HepG2 (cell line): ENCODE measurements around the gene BCAS1. TPM values are rescaled to one million over a fixed set of nuclear protein-coding genes. Genes with fewer than 3 reads are reported as not detected.

ENCODE experiments used
- BRD4 ChIP-seq: sonication (generic); formaldehyde crosslinking; IDR thresholded peaks from 2 replicates; pipeline ENCODE4 v1.4.0; 2020; ENCODE audit warnings: missing genetic modification reagents
- CHD2 ChIP-seq: IDR thresholded peaks from 2 replicates; pipeline ENCODE4 v1.6.1; 2011; ENCODE audit warnings: low read depth, low read length, improper control_type of control experiment
- ELF3 ChIP-seq: IDR thresholded peaks from 2 replicates; pipeline ENCODE4 v1.6.1; 2016; ENCODE audit warnings: missing genetic modification reagents, missing compliant biosample characterization
- FOSL2 ChIP-seq: sonication (generic); formaldehyde crosslinking; IDR thresholded peaks from 2 replicates; pipeline ENCODE4 v1.4.0; 2020; ENCODE audit warnings: missing genetic modification reagents
- FOXM1 ChIP-seq: sonication (generic); formaldehyde crosslinking; IDR thresholded peaks from 2 replicates; pipeline ENCODE4 v1.5.0; 2020; ENCODE audit warnings: missing genetic modification reagents
- PHF21A ChIP-seq: sonication (generic); formaldehyde crosslinking; IDR thresholded peaks from 2 replicates; pipeline ENCODE4 v1.5.0; 2020; ENCODE audit warnings: mild to moderate bottlenecking, missing genetic modification reagents
- RFX1 ChIP-seq: fragments of 450-650 bp; IDR thresholded peaks from 2 replicates; pipeline ENCODE4 v1.6.1; 2017
- SRSF4 ChIP-seq: fragments of 200-400 bp; formaldehyde crosslinking; IDR thresholded peaks from one replicate; pipeline ENCODE4 v1.6.1; 2018; ENCODE audit warnings: mild to moderate bottlenecking, low read depth, low read length, moderate library complexity; ENCODE audit not compliant: poor library complexity, severe bottlenecking
- TAF15 ChIP-seq: fragments of 200-400 bp; formaldehyde crosslinking; IDR thresholded peaks from one replicate; pipeline ENCODE4 v1.6.1; 2018; ENCODE audit warnings: mild to moderate bottlenecking, low read depth, low read length; ENCODE audit not compliant: poor library complexity, severe bottlenecking
- TRIM24 ChIP-seq: sonication (generic); formaldehyde crosslinking; IDR thresholded peaks from 2 replicates; pipeline ENCODE4 v1.8.0; 2022; ENCODE audit warnings: mild to moderate bottlenecking, missing genetic modification reagents
- ZBTB20 ChIP-seq: sonication (generic); formaldehyde crosslinking; IDR thresholded peaks from 2 replicates; pipeline ENCODE4 v1.8.1; 2023; ENCODE audit warnings: missing genetic modification reagents, low read depth, mild to moderate bottlenecking, borderline replicate concordance
- ZFP82 ChIP-seq: sonication (generic); formaldehyde crosslinking; IDR thresholded peaks from 2 replicates; pipeline ENCODE4 v1.5.1; 2020; ENCODE audit warnings: mild to moderate bottlenecking, missing genetic modification reagents, borderline replicate concordance
- ZFP90 ChIP-seq: sonication (generic); formaldehyde crosslinking; IDR thresholded peaks from 2 replicates; pipeline ENCODE4 v1.8.0; 2022; ENCODE audit warnings: missing genetic modification reagents, mild to moderate bottlenecking, inconsistent platforms, borderline replicate concordance
- ZMYM3 ChIP-seq: sonication (generic); formaldehyde crosslinking; IDR thresholded peaks from 2 replicates; pipeline ENCODE4 v1.5.1; 2020; ENCODE audit warnings: mild to moderate bottlenecking, missing genetic modification reagents
- ZNF234 ChIP-seq: sonication (generic); formaldehyde crosslinking; conservative IDR thresholded peaks from 2 replicates; pipeline ENCODE4 v1.5.1; 2020; ENCODE audit warnings: mild to moderate bottlenecking, missing genetic modification reagents
- ZNF33A ChIP-seq: sonication (generic); formaldehyde crosslinking; IDR thresholded peaks from 2 replicates; pipeline ENCODE4 v1.5.1; 2020; ENCODE audit warnings: missing genetic modification reagents, mild to moderate bottlenecking, moderate library complexity, borderline replicate concordance
- ZNF382 ChIP-seq: sonication (generic); formaldehyde crosslinking; IDR thresholded peaks from 2 replicates; pipeline ENCODE4 v1.5.0; 2020; ENCODE audit warnings: missing genetic modification reagents, mild to moderate bottlenecking, borderline replicate concordance
- ZNF432 ChIP-seq: sonication (generic); formaldehyde crosslinking; IDR thresholded peaks from 2 replicates; pipeline ENCODE4 v1.5.0; 2020; ENCODE audit warnings: missing genetic modification reagents, mild to moderate bottlenecking, borderline replicate concordance
- ZNF557 ChIP-seq: sonication (generic); formaldehyde crosslinking; IDR thresholded peaks from 2 replicates; pipeline ENCODE4 v1.4.0; 2020; ENCODE audit warnings: missing genetic modification reagents
- ZNF615 ChIP-seq: sonication (generic); formaldehyde crosslinking; IDR thresholded peaks from 2 replicates; pipeline ENCODE4 v1.5.0; 2020; ENCODE audit warnings: mild to moderate bottlenecking, missing genetic modification reagents, borderline replicate concordance
- ZNF644 ChIP-seq: IDR thresholded peaks from 2 replicates; pipeline ENCODE4 v1.6.1; 2016; ENCODE audit warnings: low read depth
- ZNF703 ChIP-seq: sonication (generic); formaldehyde crosslinking; IDR thresholded peaks from 2 replicates; pipeline ENCODE4 v1.5.1; 2020; ENCODE audit warnings: missing genetic modification reagents, mild to moderate bottlenecking, moderate library complexity, borderline replicate concordance
- ZNF75D ChIP-seq: sonication (generic); formaldehyde crosslinking; IDR thresholded peaks from 2 replicates; pipeline ENCODE4 v1.8.1; 2023; ENCODE audit warnings: missing genetic modification reagents, mild to moderate bottlenecking, borderline replicate concordance
- ZNF792 ChIP-seq: IDR thresholded peaks from 2 replicates; pipeline ENCODE4 v1.6.1; 2016
- polyA plus RNA-seq, 8 experiments: library from polyadenylated mRNA; depleted of rRNA in 3 of 8; stranded (reverse) in 7 of 8; unstranded in 1 of 8; fragments of >200 nt; fragmentation: Illumina TruSeq in 4 of 8; extraction: Trizol in 4 of 8; gene quantifications; 2 replicates each; pipeline versions ENCODE4 v1.2.1 to v1.2.3, GENCODE V29; 2011 to 2016; ENCODE audit warnings: low read depth in 4 of 8, missing spikeins in 1 of 8, mixed read lengths in 1 of 8; ENCODE audit not compliant: insufficient read depth in 1 of 8
- total RNA-seq, 5 experiments: library from RNA; depleted of rRNA; stranded (reverse); fragments of >200 nt; fragmentation: Illumina TruSeq; extraction: Trizol; gene quantifications; 2 replicates each; pipeline ENCODE4 v1.2.3, GENCODE V29; 2016; ENCODE audit warnings: low read depth in 1 of 5
- TF ChIP-seq, protein P1 (sequence below): sonication (generic); formaldehyde crosslinking; IDR thresholded peaks from 2 replicates; pipeline ENCODE4 v1.9.0; 2022; ENCODE audit warnings: missing genetic modification reagents, mild to moderate bottlenecking, borderline replicate concordance
- TF ChIP-seq, protein P2 (sequence below): sonication (generic); formaldehyde crosslinking; IDR thresholded peaks from 2 replicates; pipeline ENCODE4 v1.5.0; 2020; ENCODE audit warnings: mild to moderate bottlenecking, low read depth, missing genetic modification reagents, borderline replicate concordance
- TF ChIP-seq, protein P3 (sequence below): sonication (generic); formaldehyde crosslinking; IDR thresholded peaks from 2 replicates; pipeline ENCODE4 v1.4.0; 2020; ENCODE audit warnings: mild to moderate bottlenecking, missing genetic modification reagents

Gene BCAS1
- total and polyA plus RNA-seq, 2 of the 13 experiments (the other 11 are each of a cell fraction or from before 2014, with no cell fraction given): 0.55 to 0.91 TPM

DNA sequence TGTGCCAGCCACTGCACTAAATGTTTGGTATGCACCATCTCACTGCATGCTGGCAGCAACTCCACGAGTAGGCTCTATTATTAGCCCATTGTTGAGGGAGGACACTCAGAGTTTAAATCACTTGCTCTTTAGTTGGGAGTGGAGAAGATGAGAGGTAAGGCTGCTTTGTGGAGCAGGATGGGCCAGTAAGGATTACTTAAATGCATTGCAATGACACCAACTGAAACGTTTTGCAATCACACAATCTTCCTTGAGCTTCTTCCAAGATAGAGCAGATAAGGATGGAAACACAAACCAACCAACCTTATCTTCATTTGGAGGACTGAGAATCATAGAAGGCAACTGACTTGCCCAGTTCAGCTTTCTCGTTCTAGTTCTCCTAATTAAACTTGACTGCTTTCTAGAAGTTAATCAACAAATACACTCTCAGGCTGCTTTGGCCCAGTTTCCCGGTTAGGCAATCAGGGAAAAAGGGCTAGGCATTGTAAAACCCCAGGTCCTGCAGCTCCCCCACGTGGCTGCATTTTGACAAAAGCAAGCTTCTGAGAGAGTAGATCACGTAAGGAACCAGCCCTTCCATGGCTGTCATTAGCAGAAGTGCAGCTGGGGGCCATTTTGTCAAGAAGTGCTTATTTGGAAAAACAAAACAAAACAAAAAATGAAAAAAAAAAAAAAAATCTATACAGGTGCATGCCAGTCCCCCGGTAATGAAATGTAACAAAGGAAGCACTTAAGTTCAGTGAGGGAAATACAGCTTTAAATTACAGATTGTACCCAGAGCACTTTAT is 130.6 kb downstream of the BCAS1 start (continued):
- no peak for TF ChIP-seq ZFP82 (CRISPR knock-in tag)
- peak; percentile 65; the same call in 1 of the 2 replicates for TF ChIP-seq ZNF33A (CRISPR knock-in tag)
- no peak for TF ChIP-seq ZNF75D
- TF ChIP-seq, protein P1, sequence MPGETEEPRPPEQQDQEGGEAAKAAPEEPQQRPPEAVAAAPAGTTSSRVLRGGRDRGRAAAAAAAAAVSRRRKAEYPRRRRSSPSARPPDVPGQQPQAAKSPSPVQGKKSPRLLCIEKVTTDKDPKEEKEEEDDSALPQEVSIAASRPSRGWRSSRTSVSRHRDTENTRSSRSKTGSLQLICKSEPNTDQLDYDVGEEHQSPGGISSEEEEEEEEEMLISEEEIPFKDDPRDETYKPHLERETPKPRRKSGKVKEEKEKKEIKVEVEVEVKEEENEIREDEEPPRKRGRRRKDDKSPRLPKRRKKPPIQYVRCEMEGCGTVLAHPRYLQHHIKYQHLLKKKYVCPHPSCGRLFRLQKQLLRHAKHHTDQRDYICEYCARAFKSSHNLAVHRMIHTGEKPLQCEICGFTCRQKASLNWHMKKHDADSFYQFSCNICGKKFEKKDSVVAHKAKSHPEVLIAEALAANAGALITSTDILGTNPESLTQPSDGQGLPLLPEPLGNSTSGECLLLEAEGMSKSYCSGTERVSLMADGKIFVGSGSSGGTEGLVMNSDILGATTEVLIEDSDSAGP (CRISPR knock-in tag): no peak
- TF ChIP-seq PHF21A (CRISPR knock-in tag): peak; percentile 50; the same call in 1 of the 2 replicates
- peak; percentile 25; the same call in 1 of the 2 replicates for TF ChIP-seq FOXM1 (CRISPR knock-in tag)
- no peak for TF ChIP-seq ZNF703 (CRISPR knock-in tag)
- no peak for TF ChIP-seq ZNF432 (CRISPR knock-in tag)
- peak; percentile 74; the same call in 1 of the 2 replicates for TF ChIP-seq ZNF644 (CRISPR knock-in tag)
- no peak for TF ChIP-seq CHD2
- TF ChIP-seq BRD4 (CRISPR knock-in tag): no peak
- TF ChIP-seq ZNF615: 0 out of 2 replicates have a peak, but pooled peaks have one; percentile 43
- no peak for TF ChIP-seq ZNF382 (CRISPR knock-in tag)
- TF ChIP-seq ELF3 (CRISPR knock-in tag): peak; percentile 90
- TF ChIP-seq ZMYM3 (CRISPR knock-in tag): peak; percentile 72; the same call in 1 of the 2 replicates
- TF ChIP-seq, protein P2, sequence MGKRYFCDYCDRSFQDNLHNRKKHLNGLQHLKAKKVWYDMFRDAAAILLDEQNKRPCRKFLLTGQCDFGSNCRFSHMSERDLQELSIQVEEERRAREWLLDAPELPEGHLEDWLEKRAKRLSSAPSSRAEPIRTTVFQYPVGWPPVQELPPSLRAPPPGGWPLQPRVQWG (CRISPR knock-in tag): no peak
- no peak for TF ChIP-seq RFX1
- no peak for TF ChIP-seq ZNF792 (CRISPR knock-in tag)
- TF ChIP-seq TAF15: no peak
- no peak for TF ChIP-seq ZNF557 (CRISPR knock-in tag)
- TF ChIP-seq ZFP90 (CRISPR knock-in tag): 0 out of 2 replicates have a peak, but pooled peaks have one; percentile 17
- no peak for TF ChIP-seq SRSF4
- TF ChIP-seq FOSL2 (CRISPR knock-in tag): peak; percentile 59
- TF ChIP-seq TRIM24 (CRISPR knock-in tag): no peak
- TF ChIP-seq ZNF234: no peak
- TF ChIP-seq, protein P3, sequence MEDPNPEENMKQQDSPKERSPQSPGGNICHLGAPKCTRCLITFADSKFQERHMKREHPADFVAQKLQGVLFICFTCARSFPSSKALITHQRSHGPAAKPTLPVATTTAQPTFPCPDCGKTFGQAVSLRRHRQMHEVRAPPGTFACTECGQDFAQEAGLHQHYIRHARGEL (CRISPR knock-in tag): no peak
- no peak for TF ChIP-seq ZBTB20 (CRISPR knock-in tag)
